ENCODE results near the gene SUDS3.

DNA sequence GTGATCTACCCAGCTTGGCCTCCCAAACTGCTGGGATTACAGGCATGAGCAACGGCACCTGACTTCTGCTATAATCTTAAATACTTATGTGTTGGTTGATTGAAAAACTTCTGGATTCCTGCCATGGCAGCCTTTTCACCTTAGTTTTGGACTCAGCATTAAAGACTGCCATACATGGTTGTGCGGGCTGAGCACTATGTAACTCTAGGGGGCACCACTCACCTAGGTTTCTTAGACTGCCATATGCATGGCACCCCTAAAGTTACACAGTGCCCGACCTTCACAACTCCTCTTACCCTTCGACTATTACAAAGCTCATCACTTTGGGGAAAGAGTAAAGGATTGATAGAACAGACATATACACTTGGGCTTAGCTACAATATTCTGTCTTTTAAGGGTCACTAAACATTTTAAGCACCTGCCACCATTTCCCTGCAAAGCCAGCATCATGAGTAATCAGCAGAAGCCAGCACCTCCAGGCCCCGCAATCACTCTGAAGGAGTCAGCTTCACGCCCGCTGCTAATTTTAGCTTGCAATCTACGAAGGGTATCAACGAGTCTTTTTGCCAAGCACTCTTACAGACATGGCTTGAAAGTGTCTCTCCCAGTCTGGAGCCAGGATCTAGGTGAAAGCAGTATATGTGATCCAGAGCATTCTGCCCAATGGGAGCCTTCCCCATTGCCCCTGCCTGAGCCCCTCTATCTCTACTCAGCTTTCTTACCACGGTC lies 59.8 kb downstream of the SUDS3 start:
- TF ChIP-seq, protein P1, sequence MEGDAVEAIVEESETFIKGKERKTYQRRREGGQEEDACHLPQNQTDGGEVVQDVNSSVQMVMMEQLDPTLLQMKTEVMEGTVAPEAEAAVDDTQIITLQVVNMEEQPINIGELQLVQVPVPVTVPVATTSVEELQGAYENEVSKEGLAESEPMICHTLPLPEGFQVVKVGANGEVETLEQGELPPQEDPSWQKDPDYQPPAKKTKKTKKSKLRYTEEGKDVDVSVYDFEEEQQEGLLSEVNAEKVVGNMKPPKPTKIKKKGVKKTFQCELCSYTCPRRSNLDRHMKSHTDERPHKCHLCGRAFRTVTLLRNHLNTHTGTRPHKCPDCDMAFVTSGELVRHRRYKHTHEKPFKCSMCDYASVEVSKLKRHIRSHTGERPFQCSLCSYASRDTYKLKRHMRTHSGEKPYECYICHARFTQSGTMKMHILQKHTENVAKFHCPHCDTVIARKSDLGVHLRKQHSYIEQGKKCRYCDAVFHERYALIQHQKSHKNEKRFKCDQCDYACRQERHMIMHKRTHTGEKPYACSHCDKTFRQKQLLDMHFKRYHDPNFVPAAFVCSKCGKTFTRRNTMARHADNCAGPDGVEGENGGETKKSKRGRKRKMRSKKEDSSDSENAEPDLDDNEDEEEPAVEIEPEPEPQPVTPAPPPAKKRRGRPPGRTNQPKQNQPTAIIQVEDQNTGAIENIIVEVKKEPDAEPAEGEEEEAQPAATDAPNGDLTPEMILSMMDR (IDR thresholded peaks at IDR 0.05), result no peak
- no peak for TF ChIP-seq POLR2A (IDR thresholded peaks at IDR 0.05)

Data from breast epithelium (tissue), 3 donors.